ENCODE measurements around the gene QPRT.

DNA sequence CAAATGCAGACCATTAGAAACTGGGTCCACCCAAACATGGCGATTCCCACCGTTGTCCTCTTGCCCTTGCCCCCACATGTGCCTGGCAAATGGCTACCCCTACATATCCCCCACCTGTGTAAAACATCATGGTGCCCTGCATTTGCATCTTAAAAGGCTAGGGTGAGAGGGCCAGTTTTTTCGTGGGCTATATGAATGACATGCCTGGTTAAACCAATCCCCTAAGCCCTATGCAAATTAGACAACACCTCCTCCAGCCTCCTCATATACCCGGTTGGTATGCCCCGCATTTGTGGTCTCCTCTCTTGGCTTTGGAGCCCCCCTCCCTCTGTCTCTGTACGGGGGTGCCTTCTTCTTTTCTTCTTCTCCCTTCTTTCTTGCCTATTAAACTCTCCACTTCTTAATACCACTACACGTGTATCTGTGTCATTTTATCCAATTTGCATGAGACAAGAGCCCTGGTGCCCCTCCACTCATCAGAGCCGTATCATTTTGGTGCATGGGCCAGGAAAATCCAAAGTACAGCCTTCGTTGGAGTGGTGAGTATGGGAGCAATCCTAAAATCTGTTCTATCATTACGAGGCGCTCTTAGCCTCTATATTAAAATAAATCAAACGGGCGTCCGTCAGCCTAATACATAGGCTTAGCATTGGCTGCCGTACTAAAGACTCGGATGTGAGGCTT, 30.1 kb downstream of the QPRT start:
- TF ChIP-seq MZF1 (tag by site-specific recombination; IDR thresholded peaks at IDR 0.05; ENCODE audit: borderline replicate concordance) (no peak), BCL11A (tag by site-specific recombination; IDR thresholded peaks at IDR 0.05; ENCODE audit: low read depth) (no peak), ZNF274 (IDR thresholded peaks at IDR 0.05; ENCODE audit: low read length) (no peak), ZNF274 (tag by site-specific recombination; IDR thresholded peaks at IDR 0.05; ENCODE audit: borderline replicate concordance) (no peak), ZNF121 (tag by site-specific recombination; IDR thresholded peaks at IDR 0.05) (no peak), ZNF785 (tag by site-specific recombination; IDR thresholded peaks at IDR 0.05) (no peak), ZNF514 (tag by site-specific recombination; IDR thresholded peaks at IDR 0.05) (no peak), ZBTB20 (tag by site-specific recombination; IDR thresholded peaks at IDR 0.05) (no peak)
- TF ChIP-seq, protein P1, sequence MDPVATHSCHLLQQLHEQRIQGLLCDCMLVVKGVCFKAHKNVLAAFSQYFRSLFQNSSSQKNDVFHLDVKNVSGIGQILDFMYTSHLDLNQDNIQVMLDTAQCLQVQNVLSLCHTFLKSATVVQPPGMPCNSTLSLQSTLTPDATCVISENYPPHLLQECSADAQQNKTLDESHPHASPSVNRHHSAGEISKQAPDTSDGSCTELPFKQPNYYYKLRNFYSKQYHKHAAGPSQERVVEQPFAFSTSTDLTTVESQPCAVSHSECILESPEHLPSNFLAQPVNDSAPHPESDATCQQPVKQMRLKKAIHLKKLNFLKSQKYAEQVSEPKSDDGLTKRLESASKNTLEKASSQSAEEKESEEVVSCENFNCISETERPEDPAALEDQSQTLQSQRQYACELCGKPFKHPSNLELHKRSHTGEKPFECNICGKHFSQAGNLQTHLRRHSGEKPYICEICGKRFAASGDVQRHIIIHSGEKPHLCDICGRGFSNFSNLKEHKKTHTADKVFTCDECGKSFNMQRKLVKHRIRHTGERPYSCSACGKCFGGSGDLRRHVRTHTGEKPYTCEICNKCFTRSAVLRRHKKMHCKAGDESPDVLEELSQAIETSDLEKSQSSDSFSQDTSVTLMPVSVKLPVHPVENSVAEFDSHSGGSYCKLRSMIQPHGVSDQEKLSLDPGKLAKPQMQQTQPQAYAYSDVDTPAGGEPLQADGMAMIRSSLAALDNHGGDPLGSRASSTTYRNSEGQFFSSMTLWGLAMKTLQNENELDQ (tag by site-specific recombination; IDR thresholded peaks at IDR 0.05; ENCODE audit: low read depth): no peak
